ENCODE results near the gene RTP4.

GRCh38 chr3:187377842-187378241, 9.7 kb downstream of the RTP4 start:
- TF ChIP-seq CTCF (IDR thresholded peaks at IDR 0.05) = no peak
- no peak for TF ChIP-seq POLR2A (IDR thresholded peaks at IDR 0.05)

All from thyroid gland (tissue), 4 donors.